Heart right ventricle (tissue), 16 donors: ENCODE data around the gene CHFR. TPM values are rescaled to one million over a fixed set of nuclear protein-coding genes. Genes with fewer than 3 reads are reported as not detected.
"Not testable (repeated sequence)": the region's sequence is repeated elsewhere in the genome, so short reads cannot be mapped to it uniquely, and the experiment has no call there.

Experiments
- ATAC-seq, 8 donors: fragments of 200-7000 bp; cut with Tn5 transposase; one replicate each; pipeline ENCODE4 v1.9.1; 2020; ENCODE audit warnings: mild to moderate bottlenecking in 8 of 8, moderate library complexity in 8 of 8, moderate number of reproducible peaks in 1 of 8
- DNase-seq, 2 donors: peaks; one replicate each; pipeline ENCODE4 v3.0.0-alpha.2; 2020
- H3K27ac ChIP-seq, 10 donors: fragments of 200-600 bp; sonication (generic) in 2 of 10; one replicate each; pipeline versions ENCODE4 v1.5.0 to v1.8.0; 2020 to 2022; ENCODE audit warnings: mild to moderate bottlenecking in 3 of 10
- H3K27me3 ChIP-seq, 7 donors: fragments of 200-600 bp; one replicate each; pipeline ENCODE4 v1.8.0; 2021 to 2022; ENCODE audit warnings: mild to moderate bottlenecking in 2 of 7
- H3K36me3 ChIP-seq, 9 donors: fragments of 200-600 bp; sonication (generic) in 1 of 9; one replicate each; pipeline versions ENCODE4 v1.5.0 to v1.8.0; 2020 to 2022; ENCODE audit warnings: mild to moderate bottlenecking in 2 of 9
- H3K4me1 ChIP-seq, 9 donors: fragments of 200-600 bp; sonication (generic) in 1 of 9; one replicate each; pipeline versions ENCODE4 v1.5.0 to v1.8.0; 2020 to 2022; ENCODE audit warnings: mild to moderate bottlenecking in 4 of 9
- H3K4me3 ChIP-seq, 10 donors: fragments of 200-600 bp; sonication (generic) in 2 of 10; one replicate each; pipeline versions ENCODE4 v1.5.0 to v1.8.0; 2020 to 2022; ENCODE audit warnings: mild to moderate bottlenecking in 7 of 10, moderate library complexity in 2 of 10
- H3K9me3 ChIP-seq, 11 donors: fragments of 200-600 bp in 10 of 11; sonication (generic) in 2 of 11; one replicate each; pipeline versions ENCODE4 v1.5.0 to v1.8.0; 2013 to 2022; ENCODE audit warnings: mild to moderate bottlenecking in 2 of 11, control low read depth in 1 of 11, moderate library complexity in 1 of 11
- CTCF ChIP-seq, 9 donors: fragments of 200-600 bp; sonication (generic) in 2 of 9; IDR thresholded peaks; one replicate each; pipeline versions ENCODE4 v1.5.0 to v1.8.0; 2021 to 2022; ENCODE audit warnings: antibody characterized with exemption in 9 of 9, mild to moderate bottlenecking in 5 of 9, moderate library complexity in 1 of 9
- WGBS, 2 donors: extraction: QIAGEN DNeasy Blood & Tissue Kit; methylation state at CpG; one replicate each; pipeline ENCODE4 v1.1.7; 2013; ENCODE audit warnings: inconsistent platforms in 1 of 2; 5-methylcytosine and 5-hydroxymethylcytosine counted together
- intact Hi-C, 10 donors: fragments of 100-400 bp; cut with DNase I; formaldehyde crosslinking; loops; one replicate each; pipeline versions ENCODE4 v1.11.1 to v1.14.2; 2022
- polyA plus RNA-seq, 2 donors: library from polyadenylated mRNA; stranded (reverse); fragments of 200-250 nt; gene quantifications; one replicate each; pipeline ENCODE4 v1.2.3, GENCODE V29; 2013
- total RNA-seq, 10 donors: library from RNA; stranded (reverse); fragmentation: NEBNext Ultra II Directional in 3 of 10; extraction: Animal tissue kit (Norgen Biotek cat#: 25700) in 3 of 10; gene quantifications; one replicate each; pipeline versions ENCODE4 v1.2.1 to v1.2.4, GENCODE V29; 2021 to 2023
- donor health status: Arrhythmogenic right ventricular cardiomyopathy.
- donor health status: ischemic (EF 13 %, LVEDD 7.1; RV severe dilation, severe dysfunction).
- donor health status: healthy with polysubstance abuse.
- donor health status: DM: no; HTN: yes; CAD: no.
- donor health status: DM: no; HTN: no; CAD: no.
- donor health status: ischemic (EF 25% LVEDD 6.9; RV normal size, moderate dysfunction).
- donor health status: ischemic (EF 25% LVEDD 5.7; RV mildly dilated, moderate dysfunction).
- donor health status: healthy.
- donor health status: DM: yes; HTN: yes; CAD: no.
- donor health status: Ischemic cardiomyopathy.
- donor health status: ischemic (EF 35%, LVEDD 5.7; RV mildly dilated, moderate dysfunction).
- donor health status: nonischemic (EF 11% LVEDD 7.7; RV severe dilation, severe dysfunction).
- donor health status: DM: yes; HTN: yes; CAD: no.
- donor health status: PGD.
- donor health status: ischemic (EF 29% LVEDD 5.4; RV normal size, mild dysfunction).
- donor health status: nonischemic (EF 23%, LVEDD 6.1; RV moderate dilation, normal function).

CHFR gene
- total and polyA plus RNA-seq, 12 donors, result 10.2 to 27.2 (median 15.0) TPM

- H3K9me3 ChIP-seq, result peaks cover 0 to 15% (median 0%) of the 10 kb centered on the region in 11 donors
- no peaks in the 10 kb centered on the region for H3K4me1 ChIP-seq
- DNase-seq, result no peak
- no peak for ATAC-seq
- no peak for TF ChIP-seq CTCF (IDR thresholded peaks at IDR 0.05)
- 92% methylated on average over 14 of the region's 14 CpGs for WGBS, 2 donors
- H3K36me3 ChIP-seq, result peaks cover 0 to 92% (median 22%) of the 10 kb centered on the region in 9 donors
- intact Hi-C loops, result no loop called here
- H3K27me3 ChIP-seq, result no peaks in the 10 kb centered on the region
- H3K27ac ChIP-seq, result no peak overlapping the region
- H3K4me3 ChIP-seq, result no peak overlapping the region
Observed at GRCh38 chr12:132866251-132866828, 21.1 kb downstream of the CHFR start.

GRCh38 chr12:132861558-132861957, 25.8 kb downstream of the CHFR start:
- DNase-seq (no peak), ATAC-seq (no peak)
- Histone ChIP-seq H3K4me1 (no peaks in the 10 kb centered on the region), H3K4me3 (no peak overlapping the region), H3K9me3 (peaks cover 0 to 6% (median 0%) of the 10 kb centered on the region in 11 donors), H3K27ac (no peak overlapping the region), H3K27me3 (no peaks in the 10 kb centered on the region), H3K36me3 (peaks cover 5 to 96% (median 24%) of the 10 kb centered on the region in 9 donors)
- intact Hi-C loops, result no loop called here
- TF ChIP-seq CTCF (IDR thresholded peaks at IDR 0.05), result no peak
- WGBS, 2 donors, result 91 to 94% methylated on average over 8 of the region's 8 CpGs

- H3K27ac ChIP-seq, result no peak overlapping the region
- 90 to 94% methylated on average over 18 of the region's 18 CpGs for WGBS, 2 donors
- H3K4me1 ChIP-seq, result no peaks in the 10 kb centered on the region
- H3K36me3 ChIP-seq, result peaks cover 5 to 96% (median 51%) of the 10 kb centered on the region in 9 donors
- no peaks in the 10 kb centered on the region for H3K27me3 ChIP-seq
- peak in 4 of 8 donors; percentile 19 to 56 (median 44) for ATAC-seq
- H3K9me3 ChIP-seq, result no peaks in the 10 kb centered on the region
- intact Hi-C loops, result no loop called here
- no peak for TF ChIP-seq CTCF (IDR thresholded peaks at IDR 0.05)
- DNase-seq, result no peak
- H3K4me3 ChIP-seq, result no peak overlapping the region
Observed at GRCh38 chr12:132858718-132859266, 28.6 kb downstream of the CHFR start.

DNA sequence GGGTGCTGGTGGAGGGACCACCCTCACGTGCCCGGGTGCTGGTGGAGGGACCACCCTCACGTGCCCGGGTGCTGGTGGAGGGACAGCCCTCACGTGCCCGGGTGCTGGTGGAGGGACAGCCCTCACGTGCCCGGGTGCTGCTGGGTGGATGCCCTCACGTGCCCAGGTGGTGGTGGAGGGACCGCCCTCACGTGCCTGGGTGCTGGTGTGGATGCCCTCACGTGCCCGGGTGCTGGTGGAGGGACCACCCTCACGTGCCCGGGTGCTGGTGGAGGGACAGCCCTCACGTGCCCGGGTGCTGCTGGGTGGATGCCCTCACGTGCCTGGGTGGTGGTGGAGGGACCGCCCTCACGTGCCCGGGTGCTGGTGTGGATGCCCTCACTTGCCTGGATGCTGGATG, 30.4 kb downstream of the CHFR start:
- intact Hi-C loops, H3K4me3 ChIP-seq, DNase-seq, H3K27ac ChIP-seq, H3K27me3 ChIP-seq, H3K9me3 ChIP-seq, ATAC-seq, H3K4me1 ChIP-seq: not testable (repeated sequence)
- 95 to 97% methylated on average over 21 of the region's 21 CpGs for WGBS, 2 donors
- H3K36me3 ChIP-seq, result peaks cover 10 to 100% (median 69%) of the 10 kb centered on the region in 9 donors

- no peaks in the 10 kb centered on the region for H3K4me1 ChIP-seq
- H3K9me3 ChIP-seq, result no peaks in the 10 kb centered on the region
- intact Hi-C loops, result no loop called here
- ATAC-seq (no peak), DNase-seq (no peak)
- 96 to 98% methylated on average over 17 of the region's 17 CpGs for WGBS, 2 donors
- H3K27ac ChIP-seq, result no peak overlapping the region
- no peaks in the 10 kb centered on the region for H3K27me3 ChIP-seq
- H3K36me3 ChIP-seq, result peaks cover 10 to 100% (median 73%) of the 10 kb centered on the region in 9 donors
- H3K4me3 ChIP-seq, result no peak overlapping the region
- no peak for TF ChIP-seq CTCF (IDR thresholded peaks at IDR 0.05)
Observed at GRCh38 chr12:132856581-132856980, 30.8 kb downstream of the CHFR start.

- H3K36me3 ChIP-seq, result peaks cover 6 to 100% (median 77%) of the 10 kb centered on the region in 9 donors
- H3K27ac ChIP-seq, H3K9me3 ChIP-seq, intact Hi-C loops, H3K4me3 ChIP-seq, DNase-seq, ATAC-seq, H3K27me3 ChIP-seq, H3K4me1 ChIP-seq: not testable (repeated sequence)
- 94 to 98% methylated on average over 14 of the region's 14 CpGs for WGBS, 2 donors
Observed at GRCh38 chr12:132855211-132855610, 32.2 kb downstream of the CHFR start.
